Loucy (cell line): ENCODE results near the gene PARP14.

Experiments used
- EZH2phosphoT487 ChIP-seq: fragments of 200-600 bp; IDR thresholded peaks from 2 replicates; pipeline ENCODE4 v1.6.1; 2018; ENCODE audit warnings: antibody characterized with exemption, mild to moderate bottlenecking, moderate library complexity, borderline replicate concordance
- TF ChIP-seq, protein P1 (sequence below): fragments of 200-600 bp; sonication (generic); conservative IDR thresholded peaks from 2 replicates; pipeline ENCODE4 v1.5.1; 2014; ENCODE audit warnings: mild to moderate bottlenecking, antibody characterized with exemption, low read length

DNA sequence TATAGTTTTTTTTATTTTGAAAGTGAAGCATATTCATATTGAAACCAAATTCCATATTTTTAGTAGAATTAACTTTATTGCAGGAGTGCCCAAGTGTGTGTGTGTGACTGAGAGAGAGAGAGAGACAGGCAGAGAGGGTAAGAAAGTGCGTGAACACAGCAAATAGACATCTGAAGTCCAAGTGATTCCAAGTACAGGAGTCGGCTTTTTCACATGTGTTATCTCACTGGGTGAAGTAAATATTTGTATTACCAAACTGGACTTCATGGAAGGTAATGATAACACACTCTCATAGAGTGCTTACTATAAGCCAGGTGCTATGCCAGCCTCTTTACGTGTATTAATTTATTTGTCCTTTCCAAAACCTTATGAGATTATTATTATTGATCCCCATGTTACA, 12.0 kb downstream of the PARP14 start:
- TF ChIP-seq, protein P1, sequence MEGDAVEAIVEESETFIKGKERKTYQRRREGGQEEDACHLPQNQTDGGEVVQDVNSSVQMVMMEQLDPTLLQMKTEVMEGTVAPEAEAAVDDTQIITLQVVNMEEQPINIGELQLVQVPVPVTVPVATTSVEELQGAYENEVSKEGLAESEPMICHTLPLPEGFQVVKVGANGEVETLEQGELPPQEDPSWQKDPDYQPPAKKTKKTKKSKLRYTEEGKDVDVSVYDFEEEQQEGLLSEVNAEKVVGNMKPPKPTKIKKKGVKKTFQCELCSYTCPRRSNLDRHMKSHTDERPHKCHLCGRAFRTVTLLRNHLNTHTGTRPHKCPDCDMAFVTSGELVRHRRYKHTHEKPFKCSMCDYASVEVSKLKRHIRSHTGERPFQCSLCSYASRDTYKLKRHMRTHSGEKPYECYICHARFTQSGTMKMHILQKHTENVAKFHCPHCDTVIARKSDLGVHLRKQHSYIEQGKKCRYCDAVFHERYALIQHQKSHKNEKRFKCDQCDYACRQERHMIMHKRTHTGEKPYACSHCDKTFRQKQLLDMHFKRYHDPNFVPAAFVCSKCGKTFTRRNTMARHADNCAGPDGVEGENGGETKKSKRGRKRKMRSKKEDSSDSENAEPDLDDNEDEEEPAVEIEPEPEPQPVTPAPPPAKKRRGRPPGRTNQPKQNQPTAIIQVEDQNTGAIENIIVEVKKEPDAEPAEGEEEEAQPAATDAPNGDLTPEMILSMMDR: no peak
- no peak for TF ChIP-seq EZH2phosphoT487
